Panc1 (cell line): ENCODE measurements around the gene SPEM3.

ENCODE experiments used
- POLR2AphosphoS5 ChIP-seq: IDR thresholded peaks from 2 replicates; pipeline ENCODE4 v1.6.1; 2012; ENCODE audit warnings: mild to moderate bottlenecking, low read depth, low read length, moderate library complexity
- SIN3A ChIP-seq: IDR thresholded peaks from 2 replicates; pipeline ENCODE4 v1.6.1; 2012; ENCODE audit warnings: low read depth, mild to moderate bottlenecking, low read length, moderate library complexity, borderline replicate concordance; ENCODE audit not compliant: insufficient read depth
- TCF7L2 ChIP-seq: IDR thresholded peaks from 2 replicates; pipeline ENCODE4 v1.6.1; 2011; ENCODE audit warnings: mild to moderate bottlenecking, low read depth, low read length, inconsistent platforms
- TF ChIP-seq, protein P1 (sequence below): fragments of 450-650 bp; IDR thresholded peaks from 2 replicates; pipeline ENCODE4 v1.5.1; 2017; ENCODE audit warnings: mild to moderate bottlenecking

DNA sequence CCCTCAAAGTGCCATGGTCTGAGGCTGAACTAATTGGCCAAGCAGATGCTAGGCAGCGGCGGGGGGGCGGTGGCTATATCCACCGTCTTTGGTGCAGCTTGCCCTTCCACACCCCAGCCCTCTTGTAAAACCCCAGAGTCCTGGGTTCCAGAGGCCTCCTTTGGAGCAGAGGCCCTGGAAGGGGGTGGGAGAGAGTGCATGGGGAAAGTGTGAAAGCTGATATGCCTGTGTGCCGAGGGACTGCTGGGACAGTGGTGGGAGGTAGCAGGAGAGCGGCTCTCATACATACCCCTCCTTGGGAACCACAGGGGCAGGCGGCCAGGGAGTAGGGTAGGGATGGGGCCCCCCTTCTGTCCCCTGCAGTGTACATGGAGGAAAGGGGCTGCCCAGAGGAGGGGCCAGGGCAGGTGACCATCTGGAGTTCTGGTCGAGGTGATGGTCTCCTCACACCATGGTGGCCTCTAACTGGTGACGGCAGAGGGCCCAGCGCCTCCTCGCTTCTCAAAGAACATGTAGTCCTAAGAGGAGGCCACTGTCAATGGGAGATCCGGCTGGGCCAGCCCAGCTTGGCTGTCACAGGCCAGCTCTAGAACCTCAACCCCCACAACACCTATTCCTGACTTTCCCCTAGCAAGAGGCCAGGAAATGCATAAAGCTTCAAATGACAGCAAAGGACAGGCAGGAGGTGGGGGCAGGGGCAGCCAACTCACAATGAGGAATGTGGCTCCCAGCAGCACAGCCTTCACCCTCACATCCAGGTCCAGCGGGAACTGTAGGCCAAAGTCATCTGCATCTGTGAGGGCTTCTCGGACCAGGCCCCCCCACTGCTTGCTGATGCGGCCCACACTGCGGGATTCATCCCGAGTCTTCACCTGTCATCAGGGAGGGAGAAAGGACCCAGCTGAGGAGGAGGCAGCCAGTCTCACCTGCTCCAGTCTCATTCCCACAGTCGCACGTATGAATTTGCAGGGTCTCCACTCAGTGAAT is 38.4 kb upstream of the SPEM3 start:
- TF ChIP-seq, protein P1, sequence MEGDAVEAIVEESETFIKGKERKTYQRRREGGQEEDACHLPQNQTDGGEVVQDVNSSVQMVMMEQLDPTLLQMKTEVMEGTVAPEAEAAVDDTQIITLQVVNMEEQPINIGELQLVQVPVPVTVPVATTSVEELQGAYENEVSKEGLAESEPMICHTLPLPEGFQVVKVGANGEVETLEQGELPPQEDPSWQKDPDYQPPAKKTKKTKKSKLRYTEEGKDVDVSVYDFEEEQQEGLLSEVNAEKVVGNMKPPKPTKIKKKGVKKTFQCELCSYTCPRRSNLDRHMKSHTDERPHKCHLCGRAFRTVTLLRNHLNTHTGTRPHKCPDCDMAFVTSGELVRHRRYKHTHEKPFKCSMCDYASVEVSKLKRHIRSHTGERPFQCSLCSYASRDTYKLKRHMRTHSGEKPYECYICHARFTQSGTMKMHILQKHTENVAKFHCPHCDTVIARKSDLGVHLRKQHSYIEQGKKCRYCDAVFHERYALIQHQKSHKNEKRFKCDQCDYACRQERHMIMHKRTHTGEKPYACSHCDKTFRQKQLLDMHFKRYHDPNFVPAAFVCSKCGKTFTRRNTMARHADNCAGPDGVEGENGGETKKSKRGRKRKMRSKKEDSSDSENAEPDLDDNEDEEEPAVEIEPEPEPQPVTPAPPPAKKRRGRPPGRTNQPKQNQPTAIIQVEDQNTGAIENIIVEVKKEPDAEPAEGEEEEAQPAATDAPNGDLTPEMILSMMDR, result no peak
- TF ChIP-seq TCF7L2 (no peak), POLR2AphosphoS5 (no peak), SIN3A (no peak)
